ENCODE results near the gene IP6K1. TPM values are rescaled to one million over a fixed set of nuclear protein-coding genes. Genes with fewer than 3 reads are reported as not detected.
"Not testable (repeated sequence)": the region's sequence is repeated elsewhere in the genome, so short reads cannot be mapped to it uniquely, and the experiment has no call there.

The IP6K1 gene
- total RNA-seq = 10 to 100 TPM; 36.5 to 40.2 TPM
- 10 to 100 TPM in 1 of 2 donors, 1 to 10 TPM in 1; 9.4 to 19.5 TPM for polyA plus RNA-seq
- long read RNA-seq, donor 1, full-length matches to known transcripts = 12 of 58 reads
- long read RNA-seq, donor 1, partial matches to known transcripts = 1 of 58 reads
- long read RNA-seq, donor 1, other reads (novel, unspliced or antisense) = 45 of 58 reads
- long read RNA-seq, donor 2, full-length matches to known transcripts = 8 of 32 reads
- long read RNA-seq, donor 2, partial matches to known transcripts = 1 of 32 reads
- long read RNA-seq, donor 2, other reads (novel, unspliced or antisense) = 23 of 32 reads

DNA sequence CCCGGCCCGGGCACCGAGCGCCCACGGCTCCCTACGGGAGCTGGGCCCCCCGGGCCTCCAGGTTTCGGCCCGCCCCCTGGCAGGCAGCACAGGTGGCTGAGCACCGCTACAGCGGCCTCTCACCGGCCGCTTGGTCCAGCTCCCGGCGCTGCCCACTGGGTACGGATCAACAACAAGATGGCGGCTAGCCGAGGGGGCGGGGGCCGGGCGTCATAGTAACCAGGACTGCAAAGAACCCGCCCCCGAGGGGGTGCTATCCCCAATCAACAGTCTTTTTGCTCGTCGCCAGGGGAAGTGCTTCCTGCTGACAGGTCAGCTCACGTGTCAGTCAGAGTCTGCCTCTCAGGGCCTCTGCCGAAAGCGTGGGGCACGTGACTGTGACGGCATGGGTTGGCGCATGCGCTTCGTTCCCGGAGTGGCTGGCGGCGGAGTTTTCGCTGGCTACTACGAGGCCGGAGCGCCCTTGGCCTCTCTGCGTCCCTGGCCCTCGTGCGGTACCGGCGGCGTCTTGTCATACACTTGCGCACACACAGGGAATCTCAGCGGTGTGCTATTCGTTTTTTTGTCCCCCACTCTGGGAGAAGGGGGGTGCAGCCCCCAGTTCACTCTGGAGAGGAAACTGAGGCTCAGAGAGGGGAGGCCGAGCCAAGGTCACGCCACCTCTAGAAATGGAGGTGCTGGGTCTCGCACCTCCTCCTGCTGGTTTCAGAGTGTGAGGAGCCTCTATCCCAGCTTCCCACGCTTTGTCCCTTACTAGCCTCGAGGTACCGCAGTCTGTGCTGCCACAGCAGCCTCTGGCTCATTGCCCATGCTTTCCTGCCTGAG is at the start of gene IP6K1:
Gene IP6K1, minus strand, starts transcription at position 186 of the 825 bp plus-strand sequence. CDS start 38,502 bp downstream, outside the sequence.
- Histone ChIP-seq H3K4me1 (ENCODE audit: control insufficient read depth in 1 of 2, insufficient read depth in 2 of 2, low read length in 2 of 2) (no peaks in the 10 kb centered on the region), H3K27ac (ENCODE audit: low read depth in 1 of 2, low read length in 2 of 2) (peak within 1 kb of the TSS; percentile 20 to 96), H3K36me3 (ENCODE audit: control insufficient read depth in 1 of 2, insufficient read depth in 2 of 2, low read length in 1 of 2) (peaks cover 0 to under 1% of the 10 kb centered on the region in 2 donors), H3K9me3 (ENCODE audit: control insufficient read depth, low read length) (no peaks in the 10 kb centered on the region), H3K27me3 (ENCODE audit: control insufficient read depth in 1 of 2, insufficient read depth in 2 of 2, low read length in 1 of 2) (no peaks in the 10 kb centered on the region), H3K4me3 (ENCODE audit: low read length in 2 of 2) (peak within 1 kb of the TSS; percentile 97 to 99)
- 3 to 4% methylated on average over 51 to 55 of the region's 55 CpGs for WGBS, 2 donors
- intact Hi-C loops (cut with DNase I) = loop anchor here in 1 of 2 donors (10.0 kb wide), 1 partner anchor 62 kb away; the partner anchor contains the start of gene GMPPB
- peak; percentile 100 for ATAC-seq (ENCODE audit: low FRiP score)
- DNase-seq = peak; percentile 100

DNA sequence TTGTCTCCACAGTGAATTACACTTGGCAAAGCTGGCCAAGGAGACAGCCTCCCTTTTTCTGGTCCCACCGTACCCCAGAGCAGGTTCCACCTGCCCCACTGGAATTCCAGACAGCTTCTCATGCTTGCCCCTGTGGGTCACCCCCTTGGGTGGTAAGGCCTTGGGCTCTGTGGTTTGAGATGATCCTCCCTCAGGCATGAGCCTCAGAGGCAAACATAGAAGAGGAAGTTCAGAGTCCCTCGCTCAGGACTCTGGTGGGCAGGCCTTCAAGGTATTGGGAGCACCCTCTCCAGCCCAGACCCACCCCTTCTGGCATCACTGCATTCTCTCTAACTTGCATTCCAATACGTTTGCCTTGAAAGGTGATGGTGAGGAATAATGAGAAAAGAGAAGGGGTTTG is 45.0 kb upstream of the IP6K1 start:
- H3K9me3 ChIP-seq (ENCODE audit: control insufficient read depth, low read length) = no peaks in the 10 kb centered on the region
- WGBS, 2 donors = 76 to 88% methylated on average over 3 of the region's 3 CpGs
- no peaks in the 10 kb centered on the region for H3K4me1 ChIP-seq (ENCODE audit: control insufficient read depth in 1 of 2, insufficient read depth in 2 of 2, low read length in 2 of 2)
- DNase-seq (no peak), ATAC-seq (ENCODE audit: low FRiP score) (no peak)
- H3K27ac ChIP-seq (ENCODE audit: low read depth in 1 of 2, low read length in 2 of 2) = no peak overlapping the region
- intact Hi-C loops (cut with DNase I) = loop anchor here in 1 of 2 donors (10.0 kb wide), 1 partner anchor 127 kb away; no protein-coding TSS in a partner anchor
- H3K4me3 ChIP-seq (ENCODE audit: low read length in 2 of 2) = no peak overlapping the region
- no peaks in the 10 kb centered on the region for H3K36me3 ChIP-seq (ENCODE audit: control insufficient read depth in 1 of 2, insufficient read depth in 2 of 2, low read length in 1 of 2)
- no peaks in the 10 kb centered on the region for H3K27me3 ChIP-seq (ENCODE audit: control insufficient read depth in 1 of 2, insufficient read depth in 2 of 2, low read length in 1 of 2)

DNA sequence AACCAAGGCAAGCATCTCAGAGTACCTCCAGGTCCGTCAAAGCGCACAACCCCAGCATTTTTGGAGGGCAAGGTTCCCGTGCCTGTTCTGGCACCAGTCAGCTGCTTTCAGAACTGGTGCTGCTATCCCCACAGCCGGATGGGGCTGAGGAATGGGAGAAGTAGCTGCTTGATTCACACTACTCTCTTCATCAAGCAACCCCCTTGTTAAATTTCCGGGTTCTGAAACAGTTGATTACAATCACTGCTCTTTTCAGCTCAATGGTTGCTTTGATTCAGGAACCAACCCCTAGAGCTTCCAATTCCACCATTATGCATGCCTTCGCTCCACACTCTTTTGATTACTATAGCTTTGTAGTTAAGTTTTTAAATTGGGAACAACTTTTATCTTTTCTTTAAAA is 39.7 kb upstream of the IP6K1 start:
- H3K4me1 ChIP-seq (ENCODE audit: control insufficient read depth in 1 of 2, insufficient read depth in 2 of 2, low read length in 2 of 2) = no peaks in the 10 kb centered on the region
- no peak for ATAC-seq (ENCODE audit: low FRiP score)
- whole genome bisulfite sequencing, 2 donors = 75 to 88% methylated on average over 6 of the region's 6 CpGs
- H3K9me3 ChIP-seq (ENCODE audit: control insufficient read depth, low read length) = no peaks in the 10 kb centered on the region
- no peaks in the 10 kb centered on the region for H3K36me3 ChIP-seq (ENCODE audit: control insufficient read depth in 1 of 2, insufficient read depth in 2 of 2, low read length in 1 of 2)
- H3K27ac ChIP-seq (ENCODE audit: low read depth in 1 of 2, low read length in 2 of 2) = no peak overlapping the region
- intact Hi-C loops (cut with DNase I) = no loop called here
- H3K27me3 ChIP-seq (ENCODE audit: control insufficient read depth in 1 of 2, insufficient read depth in 2 of 2, low read length in 1 of 2) = no peaks in the 10 kb centered on the region
- no peak for DNase-seq
- H3K4me3 ChIP-seq (ENCODE audit: low read length in 2 of 2) = no peak overlapping the region

DNA sequence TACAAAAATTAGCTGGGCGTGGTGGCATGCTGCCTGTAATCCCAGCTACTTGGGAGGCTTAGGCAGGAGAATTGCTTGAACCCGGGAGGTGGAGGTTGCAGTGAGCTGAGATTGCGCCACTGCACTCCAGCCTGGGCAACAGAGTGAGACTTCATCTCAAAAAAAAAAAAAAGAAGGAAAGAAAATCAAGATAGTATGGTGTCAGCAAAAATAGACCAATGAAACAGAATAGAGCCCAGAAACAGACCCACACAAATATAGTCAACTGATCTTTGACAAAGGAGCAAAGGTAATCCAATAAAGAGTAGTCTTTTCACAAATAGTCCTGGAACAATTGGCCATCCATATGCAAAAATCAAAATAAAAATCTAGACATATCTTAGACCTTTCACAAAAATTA is 36.8 kb upstream of the IP6K1 start:
- DNase-seq; H3K27me3 ChIP-seq (ENCODE audit: control insufficient read depth in 1 of 2, insufficient read depth in 2 of 2, low read length in 1 of 2); H3K4me1 ChIP-seq (ENCODE audit: control insufficient read depth in 1 of 2, insufficient read depth in 2 of 2, low read length in 2 of 2); H3K36me3 ChIP-seq (ENCODE audit: control insufficient read depth in 1 of 2, insufficient read depth in 2 of 2, low read length in 1 of 2); intact Hi-C loops (cut with DNase I); H3K4me3 ChIP-seq (ENCODE audit: low read length in 2 of 2); H3K27ac ChIP-seq (ENCODE audit: low read depth in 1 of 2, low read length in 2 of 2); H3K9me3 ChIP-seq (ENCODE audit: control insufficient read depth, low read length); ATAC-seq (ENCODE audit: low FRiP score): not testable (repeated sequence)
- WGBS, 2 donors = 82 to 94% methylated on average over 3 of the region's 3 CpGs

DNA sequence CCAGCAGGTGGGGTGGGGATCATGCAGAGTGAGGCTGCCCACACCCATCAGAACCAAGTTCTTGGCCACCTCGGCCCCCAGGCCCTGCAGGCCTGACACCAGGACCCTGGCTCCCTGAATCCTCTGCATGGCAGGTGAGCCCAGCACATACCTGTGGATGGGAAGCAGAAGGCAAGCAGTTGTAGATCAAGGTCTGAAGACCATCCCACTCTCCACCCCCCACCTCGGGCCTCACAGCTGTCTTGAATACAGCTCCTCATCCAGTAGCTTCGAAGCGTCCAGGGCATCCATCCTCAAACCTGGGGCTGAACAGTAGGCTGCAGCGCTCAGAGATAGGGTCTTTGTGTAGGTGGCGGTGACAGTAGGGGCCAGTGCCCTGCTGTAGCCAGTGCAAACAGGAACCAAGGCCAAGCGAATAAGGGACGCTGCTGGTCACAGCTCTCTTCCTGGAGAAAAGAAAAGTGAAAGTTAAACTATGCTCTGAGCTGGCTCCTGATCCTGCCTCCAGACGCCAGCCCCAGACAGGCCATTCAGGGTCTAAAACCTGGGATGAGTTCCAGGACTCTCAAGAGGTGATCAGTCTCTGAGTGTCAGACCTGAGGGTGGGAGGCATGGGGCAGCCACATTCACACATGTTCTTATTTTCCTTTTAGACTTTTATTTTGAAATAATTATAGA is 27.3 kb upstream of the IP6K1 start, which contains the start of gene UBA7:
Gene UBA7, minus strand, starts transcription at position 457 of the 678 bp plus-strand sequence. Its CDS starts 166 bp downstream, at position 291.
- H3K9me3 ChIP-seq (ENCODE audit: control insufficient read depth, low read length) = no peaks in the 10 kb centered on the region
- intact Hi-C loops (cut with DNase I) = no loop called here
- WGBS, 2 donors = 5 to 9% methylated on average over 9 of the region's 9 CpGs
- H3K36me3 ChIP-seq (ENCODE audit: control insufficient read depth in 1 of 2, insufficient read depth in 2 of 2, low read length in 1 of 2) = peaks cover 0 to 1% of the 10 kb centered on the region in 2 donors
- H3K4me1 ChIP-seq (ENCODE audit: control insufficient read depth in 1 of 2, insufficient read depth in 2 of 2, low read length in 2 of 2) = no peaks in the 10 kb centered on the region
- H3K27me3 ChIP-seq (ENCODE audit: control insufficient read depth in 1 of 2, insufficient read depth in 2 of 2, low read length in 1 of 2) = no peaks in the 10 kb centered on the region
- peak within 1 kb of the TSS in 1 of 2 donors; percentile 82 for H3K27ac ChIP-seq (ENCODE audit: low read depth in 1 of 2, low read length in 2 of 2)
- peak within 1 kb of the TSS; percentile 35 to 41 for H3K4me3 ChIP-seq (ENCODE audit: low read length in 2 of 2)
- DNase-seq (peak in 1 of 2 donors; percentile 72), ATAC-seq (ENCODE audit: low FRiP score) (peak; percentile 86)

DNA sequence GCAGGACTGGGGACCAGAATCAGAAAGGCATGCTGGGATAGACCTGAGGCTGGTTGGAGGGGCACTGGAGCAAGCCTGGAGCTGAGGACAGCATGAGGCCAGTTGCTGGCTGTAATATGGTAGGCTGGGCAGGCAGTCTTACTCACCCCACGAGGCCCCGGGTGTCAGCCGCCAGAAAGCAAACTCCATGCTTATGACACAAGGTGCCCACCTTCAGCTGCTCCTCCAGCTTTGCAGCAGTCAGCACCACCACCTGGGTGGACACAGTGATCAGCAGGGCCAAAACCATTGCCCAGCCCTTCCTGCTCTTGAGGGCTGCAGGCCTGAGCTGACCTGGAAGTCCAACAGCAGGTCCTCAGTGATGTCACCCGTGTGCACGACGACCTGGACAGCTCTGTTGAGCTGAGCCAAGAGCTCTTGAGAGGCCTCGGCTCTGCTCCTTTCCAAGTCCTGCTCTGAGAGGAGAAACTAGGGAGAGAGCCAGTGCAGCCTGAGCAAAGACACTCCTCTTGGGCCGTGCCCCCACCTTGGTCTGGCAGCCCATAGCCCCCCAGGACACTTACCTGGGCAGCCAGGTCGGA is 26.7 kb upstream of the IP6K1 start:
- peak overlapping the region in 1 of 2 donors; percentile 82 for H3K27ac ChIP-seq (ENCODE audit: low read depth in 1 of 2, low read length in 2 of 2)
- ATAC-seq (ENCODE audit: low FRiP score) (no peak), DNase-seq (no peak)
- peaks cover 0 to 1% of the 10 kb centered on the region in 2 donors for H3K36me3 ChIP-seq (ENCODE audit: control insufficient read depth in 1 of 2, insufficient read depth in 2 of 2, low read length in 1 of 2)
- intact Hi-C loops (cut with DNase I) = no loop called here
- WGBS, 2 donors = 12% methylated on average over 9 of the region's 9 CpGs
- no peaks in the 10 kb centered on the region for H3K4me1 ChIP-seq (ENCODE audit: control insufficient read depth in 1 of 2, insufficient read depth in 2 of 2, low read length in 2 of 2)
- H3K4me3 ChIP-seq (ENCODE audit: low read length in 2 of 2) = peak overlapping the region; percentile 35 to 41
- H3K9me3 ChIP-seq (ENCODE audit: control insufficient read depth, low read length) = no peaks in the 10 kb centered on the region
- H3K27me3 ChIP-seq (ENCODE audit: control insufficient read depth in 1 of 2, insufficient read depth in 2 of 2, low read length in 1 of 2) = no peaks in the 10 kb centered on the region

DNA sequence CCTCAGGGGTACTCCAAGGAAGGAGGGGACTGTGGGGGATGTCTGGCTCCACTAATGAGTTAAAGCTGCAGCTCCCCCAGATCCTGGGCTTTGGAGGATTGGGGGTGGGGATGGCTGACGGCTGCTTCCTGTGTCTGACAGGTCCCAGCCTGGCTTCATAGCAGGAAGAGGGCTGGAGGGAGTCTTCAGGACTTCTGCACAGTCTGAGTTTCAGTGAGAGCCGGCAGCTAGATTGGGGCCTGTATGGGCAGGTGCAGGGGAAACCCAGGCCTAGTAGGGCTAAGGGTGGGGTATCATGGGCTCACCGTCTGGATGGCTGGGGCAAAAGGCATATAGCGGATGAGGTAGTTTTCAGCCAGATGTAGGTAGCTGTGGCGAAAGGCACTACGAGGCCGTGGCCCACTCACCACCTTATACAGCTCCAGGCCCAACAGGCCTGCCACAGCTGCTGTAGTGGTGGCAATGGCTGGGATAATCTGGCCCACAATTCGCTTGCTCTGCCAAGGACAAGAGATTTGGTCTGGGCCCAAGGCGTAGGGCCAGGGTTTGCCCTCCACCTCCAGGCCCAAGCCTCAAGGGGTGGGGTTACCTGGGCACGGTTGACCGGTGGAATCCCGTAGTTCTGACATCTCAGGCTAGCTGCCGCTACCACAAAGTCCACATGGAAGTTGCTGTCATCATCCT is 21.2 kb upstream of the IP6K1 start:
- no peak overlapping the region for H3K27ac ChIP-seq (ENCODE audit: low read depth in 1 of 2, low read length in 2 of 2)
- WGBS, 2 donors = 83 to 86% methylated on average over 13 of the region's 13 CpGs
- no peak overlapping the region for H3K4me3 ChIP-seq (ENCODE audit: low read length in 2 of 2)
- no peaks in the 10 kb centered on the region for H3K9me3 ChIP-seq (ENCODE audit: control insufficient read depth, low read length)
- DNase-seq = no peak
- peaks cover 0 to 1% of the 10 kb centered on the region in 2 donors for H3K36me3 ChIP-seq (ENCODE audit: control insufficient read depth in 1 of 2, insufficient read depth in 2 of 2, low read length in 1 of 2)
- H3K27me3 ChIP-seq (ENCODE audit: control insufficient read depth in 1 of 2, insufficient read depth in 2 of 2, low read length in 1 of 2) = no peaks in the 10 kb centered on the region
- ATAC-seq (ENCODE audit: low FRiP score) = no peak
- intact Hi-C loops (cut with DNase I) = no loop called here
- no peaks in the 10 kb centered on the region for H3K4me1 ChIP-seq (ENCODE audit: control insufficient read depth in 1 of 2, insufficient read depth in 2 of 2, low read length in 2 of 2)

DNA sequence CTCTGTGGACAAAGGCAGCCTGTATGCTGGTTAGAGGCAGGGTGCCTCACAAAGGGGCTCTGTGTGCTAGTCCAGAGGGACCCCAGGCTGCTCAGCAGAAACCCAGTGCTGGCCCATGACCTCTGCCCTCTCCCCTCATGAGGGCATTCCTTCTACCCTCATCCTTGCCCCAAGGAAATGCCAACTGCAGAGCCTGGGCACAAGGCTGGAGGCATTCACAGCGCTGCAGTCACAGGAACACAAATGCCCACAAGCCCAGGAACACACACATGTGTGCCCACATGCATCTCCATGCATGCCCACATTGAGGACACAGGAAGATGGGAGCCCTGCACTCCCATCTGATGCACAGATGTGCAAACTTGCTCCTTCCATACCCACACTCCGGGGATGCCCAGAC is 20.5 kb upstream of the IP6K1 start:
- no peak for DNase-seq
- H3K4me1 ChIP-seq (ENCODE audit: control insufficient read depth in 1 of 2, insufficient read depth in 2 of 2, low read length in 2 of 2) = no peaks in the 10 kb centered on the region
- 94 to 95% methylated on average over 2 of the region's 2 CpGs for WGBS, 2 donors
- no peak overlapping the region for H3K4me3 ChIP-seq (ENCODE audit: low read length in 2 of 2)
- ATAC-seq (ENCODE audit: low FRiP score) = no peak
- no peaks in the 10 kb centered on the region for H3K27me3 ChIP-seq (ENCODE audit: control insufficient read depth in 1 of 2, insufficient read depth in 2 of 2, low read length in 1 of 2)
- H3K27ac ChIP-seq (ENCODE audit: low read depth in 1 of 2, low read length in 2 of 2) = no peak overlapping the region
- H3K36me3 ChIP-seq (ENCODE audit: control insufficient read depth in 1 of 2, insufficient read depth in 2 of 2, low read length in 1 of 2) = peaks cover 0 to 1% of the 10 kb centered on the region in 2 donors
- no peaks in the 10 kb centered on the region for H3K9me3 ChIP-seq (ENCODE audit: control insufficient read depth, low read length)
- intact Hi-C loops (cut with DNase I) = no loop called here

Data from aorta (tissue), 5 donors.